ENCODE data around the gene PRKAR1B. TPM values are rescaled to one million over a fixed set of nuclear protein-coding genes. Genes with fewer than 3 reads are reported as not detected.

Gene PRKAR1B
- total RNA-seq, 1 donor from 2014 or later: 11.8 TPM

DNA sequence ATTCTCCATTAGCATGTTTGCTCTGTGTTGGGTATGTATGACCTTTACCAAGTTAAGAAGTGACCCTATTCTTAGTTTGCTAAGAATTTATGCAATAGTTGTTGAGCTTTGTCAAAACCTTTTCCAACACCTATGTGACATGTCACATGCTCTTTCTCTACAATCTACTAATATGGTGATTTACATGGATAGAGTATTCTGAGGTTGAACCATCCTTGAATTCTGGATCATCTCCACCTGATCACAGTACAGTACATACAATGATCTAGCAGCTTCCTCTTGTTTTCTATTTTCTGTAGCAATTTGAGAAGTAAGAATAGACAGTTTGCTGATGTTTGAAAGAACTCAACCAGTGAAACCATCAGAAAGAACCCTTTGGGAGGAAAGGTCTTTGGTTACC is 106.2 kb downstream of the PRKAR1B start:
- no peak overlapping the region for H3K27ac ChIP-seq
- H3K27me3 Mint-ChIP-seq (ENCODE audit: insufficient read depth, low read depth): peaks cover 4% of the 10 kb centered on the region
- H3F3A ChIP-seq (ENCODE audit: low read depth): peaks cover 4% of the 10 kb centered on the region
- H3K9me3 Mint-ChIP-seq: peaks cover 43% of the 10 kb centered on the region
- no peaks in the 10 kb centered on the region for H3K4me1 ChIP-seq
- peaks cover 13% of the 10 kb centered on the region for H3K9me3 ChIP-seq (ENCODE audit: low read depth)
- H3K4me1 Mint-ChIP-seq: no peaks in the 10 kb centered on the region
- no peak for TF ChIP-seq EZH2 (IDR thresholded peaks at IDR 0.05)
- TF ChIP-seq, protein P1, sequence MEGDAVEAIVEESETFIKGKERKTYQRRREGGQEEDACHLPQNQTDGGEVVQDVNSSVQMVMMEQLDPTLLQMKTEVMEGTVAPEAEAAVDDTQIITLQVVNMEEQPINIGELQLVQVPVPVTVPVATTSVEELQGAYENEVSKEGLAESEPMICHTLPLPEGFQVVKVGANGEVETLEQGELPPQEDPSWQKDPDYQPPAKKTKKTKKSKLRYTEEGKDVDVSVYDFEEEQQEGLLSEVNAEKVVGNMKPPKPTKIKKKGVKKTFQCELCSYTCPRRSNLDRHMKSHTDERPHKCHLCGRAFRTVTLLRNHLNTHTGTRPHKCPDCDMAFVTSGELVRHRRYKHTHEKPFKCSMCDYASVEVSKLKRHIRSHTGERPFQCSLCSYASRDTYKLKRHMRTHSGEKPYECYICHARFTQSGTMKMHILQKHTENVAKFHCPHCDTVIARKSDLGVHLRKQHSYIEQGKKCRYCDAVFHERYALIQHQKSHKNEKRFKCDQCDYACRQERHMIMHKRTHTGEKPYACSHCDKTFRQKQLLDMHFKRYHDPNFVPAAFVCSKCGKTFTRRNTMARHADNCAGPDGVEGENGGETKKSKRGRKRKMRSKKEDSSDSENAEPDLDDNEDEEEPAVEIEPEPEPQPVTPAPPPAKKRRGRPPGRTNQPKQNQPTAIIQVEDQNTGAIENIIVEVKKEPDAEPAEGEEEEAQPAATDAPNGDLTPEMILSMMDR (IDR thresholded peaks at IDR 0.05): no peak
- TF ChIP-seq EZH2phosphoT487 (IDR thresholded peaks at IDR 0.05): no peak
- H3K4me2 ChIP-seq: no peak overlapping the region
- no peaks in the 10 kb centered on the region for H3K36me3 ChIP-seq
- H3K4me3 ChIP-seq: no peak overlapping the region
- no peaks in the 10 kb centered on the region for H3K79me2 ChIP-seq (ENCODE audit: low read depth)
- H3K36me3 Mint-ChIP-seq: peaks cover 6% of the 10 kb centered on the region
- H3K27me3 ChIP-seq: no peaks in the 10 kb centered on the region
- no peak overlapping the region for H3K4me3 Mint-ChIP-seq
- no peak overlapping the region for H2AFZ ChIP-seq (replicated peaks)
- H4K20me1 ChIP-seq (ENCODE audit: low read depth): no peaks in the 10 kb centered on the region
- DNase-seq (ENCODE audit: low spot score): no peak
- H3K27ac Mint-ChIP-seq: no peak overlapping the region
- H3K9ac ChIP-seq: no peak overlapping the region

DNA sequence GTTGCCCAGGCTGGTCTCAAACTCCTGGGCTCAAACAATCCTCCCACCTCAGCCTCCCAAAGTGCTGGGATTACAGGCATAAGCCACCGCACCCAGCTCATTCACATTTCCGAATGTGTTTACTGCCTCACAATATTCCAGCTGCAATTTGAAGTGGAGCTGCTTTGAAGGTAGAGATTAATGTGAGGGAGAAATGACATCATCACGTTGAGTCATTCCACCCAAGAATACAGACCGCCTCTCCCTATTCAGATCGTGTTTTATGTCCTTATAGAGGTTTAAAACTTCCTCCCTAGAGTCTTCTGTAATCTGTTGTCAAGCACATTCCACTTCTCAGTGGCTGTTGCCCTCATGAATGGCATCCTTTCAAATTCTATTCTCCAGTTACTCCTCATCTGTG is 107.0 kb downstream of the PRKAR1B start:
- Mint-ChIP-seq H3K9me3 (peaks cover 39% of the 10 kb centered on the region), H3K27me3 (ENCODE audit: insufficient read depth, low read depth) (peaks cover 4% of the 10 kb centered on the region), H3K27ac (no peak overlapping the region), H3K4me3 (no peak overlapping the region), H3K4me1 (no peaks in the 10 kb centered on the region), H3K36me3 (peaks cover 3% of the 10 kb centered on the region)
- Histone ChIP-seq H3K9me3 (ENCODE audit: low read depth) (peaks cover 8% of the 10 kb centered on the region), H3K36me3 (no peaks in the 10 kb centered on the region), H2AFZ (replicated peaks) (no peak overlapping the region), H3K4me1 (no peaks in the 10 kb centered on the region), H3F3A (ENCODE audit: low read depth) (no peaks in the 10 kb centered on the region), H4K20me1 (ENCODE audit: low read depth) (no peaks in the 10 kb centered on the region), H3K4me2 (no peak overlapping the region), H3K79me2 (ENCODE audit: low read depth) (no peaks in the 10 kb centered on the region), H3K9ac (no peak overlapping the region), H3K27me3 (no peaks in the 10 kb centered on the region), H3K4me3 (no peak overlapping the region), H3K27ac (no peak overlapping the region)
- DNase-seq (ENCODE audit: low spot score): no peak
- no peak for TF ChIP-seq EZH2 (IDR thresholded peaks at IDR 0.05)
- TF ChIP-seq EZH2phosphoT487 (IDR thresholded peaks at IDR 0.05): no peak
- TF ChIP-seq, protein P1 (IDR thresholded peaks at IDR 0.05): no peak

DNA sequence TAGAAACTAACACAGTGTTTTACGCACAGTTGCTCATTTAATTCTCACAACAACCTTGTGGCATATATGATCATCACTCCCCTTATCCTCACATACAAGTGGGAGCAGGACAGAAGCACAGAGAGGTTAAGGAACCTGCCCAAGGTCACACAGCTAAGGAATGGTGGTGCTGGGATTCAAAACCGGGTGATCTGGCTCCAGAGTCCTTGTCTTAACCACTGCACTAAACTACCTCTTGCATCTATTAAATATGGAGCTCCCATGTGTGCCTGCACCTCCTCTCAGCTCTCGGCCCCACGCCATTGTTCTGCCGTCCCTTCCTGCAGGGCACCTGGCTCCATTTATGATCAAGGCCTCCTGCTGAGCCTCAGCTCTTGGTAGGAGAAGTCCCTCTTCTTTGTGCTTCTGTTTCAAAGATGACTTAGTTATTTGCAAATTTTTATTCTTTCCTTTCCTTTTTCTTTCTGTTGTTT is 107.7 kb downstream of the PRKAR1B start:
- Histone ChIP-seq H3F3A (ENCODE audit: low read depth) (no peaks in the 10 kb centered on the region), H3K27me3 (no peaks in the 10 kb centered on the region), H4K20me1 (ENCODE audit: low read depth) (no peaks in the 10 kb centered on the region), H3K9ac (no peak overlapping the region), H3K27ac (no peak overlapping the region), H3K36me3 (no peaks in the 10 kb centered on the region), H3K4me1 (no peaks in the 10 kb centered on the region), H3K4me3 (no peak overlapping the region), H3K9me3 (ENCODE audit: low read depth) (peaks cover 1% of the 10 kb centered on the region), H2AFZ (replicated peaks) (no peak overlapping the region), H3K79me2 (ENCODE audit: low read depth) (no peaks in the 10 kb centered on the region), H3K4me2 (no peak overlapping the region)
- no peak overlapping the region for H3K4me3 Mint-ChIP-seq
- peaks cover 7% of the 10 kb centered on the region for H3K27me3 Mint-ChIP-seq (ENCODE audit: insufficient read depth, low read depth)
- no peak for TF ChIP-seq EZH2 (IDR thresholded peaks at IDR 0.05)
- TF ChIP-seq, protein P1 (IDR thresholded peaks at IDR 0.05): no peak
- no peak for TF ChIP-seq EZH2phosphoT487 (IDR thresholded peaks at IDR 0.05)
- no peak overlapping the region for H3K27ac Mint-ChIP-seq
- H3K9me3 Mint-ChIP-seq: peaks cover 34% of the 10 kb centered on the region
- H3K4me1 Mint-ChIP-seq: no peaks in the 10 kb centered on the region
- peaks cover 1% of the 10 kb centered on the region for H3K36me3 Mint-ChIP-seq
- DNase-seq (ENCODE audit: low spot score): no peak
